ENCODE measurements around the gene NUTM2G. TPM values are rescaled to one million over a fixed set of nuclear protein-coding genes. Genes with fewer than 3 reads are reported as not detected.
"Not testable (repeated sequence)": the region's sequence is repeated elsewhere in the genome, so short reads cannot be mapped to it uniquely, and the experiment has no call there.

NUTM2G gene, protein sequence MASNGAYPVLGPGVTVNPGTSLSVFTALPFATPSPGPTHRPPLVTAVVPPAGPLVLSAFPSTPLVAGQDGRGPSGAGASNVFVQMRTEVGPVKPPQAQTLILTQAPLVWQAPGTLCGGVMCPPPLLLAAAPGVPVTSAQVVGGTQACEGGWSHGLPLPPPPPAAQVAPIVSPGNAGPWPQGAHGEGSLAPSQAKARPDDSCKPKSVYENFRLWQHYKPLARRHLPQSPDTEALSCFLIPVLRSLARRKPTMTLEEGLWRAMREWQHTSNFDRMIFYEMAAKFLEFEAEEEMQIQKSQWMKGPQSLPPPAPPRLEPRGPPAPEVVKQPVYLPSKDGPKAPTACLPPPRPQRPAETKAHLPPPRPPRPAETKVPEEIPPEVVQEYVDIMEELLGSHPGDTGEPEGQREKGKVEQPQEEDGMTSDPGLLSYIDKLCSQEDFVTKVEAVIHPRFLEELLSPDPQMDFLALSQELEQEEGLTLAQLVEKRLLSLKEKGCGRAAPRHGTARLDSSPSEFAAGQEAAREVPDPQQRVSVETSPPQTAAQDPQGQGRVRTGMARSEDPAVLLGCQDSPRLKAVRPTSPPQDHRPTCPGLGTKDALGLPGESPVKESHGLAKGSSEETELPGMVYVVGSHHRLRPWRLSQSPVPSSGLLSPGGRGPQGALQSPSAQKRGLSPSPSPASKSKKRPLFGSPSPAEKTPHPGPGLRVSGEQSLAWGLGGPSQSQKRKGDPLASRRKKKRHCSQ
- polyA plus RNA-seq (ENCODE audit: insufficient read length in 4 of 4) = 1 to 10 TPM in 2 of 4 donors, under 1 TPM in 2; 0.27 to 1.6 (median 1.0) TPM

DNA sequence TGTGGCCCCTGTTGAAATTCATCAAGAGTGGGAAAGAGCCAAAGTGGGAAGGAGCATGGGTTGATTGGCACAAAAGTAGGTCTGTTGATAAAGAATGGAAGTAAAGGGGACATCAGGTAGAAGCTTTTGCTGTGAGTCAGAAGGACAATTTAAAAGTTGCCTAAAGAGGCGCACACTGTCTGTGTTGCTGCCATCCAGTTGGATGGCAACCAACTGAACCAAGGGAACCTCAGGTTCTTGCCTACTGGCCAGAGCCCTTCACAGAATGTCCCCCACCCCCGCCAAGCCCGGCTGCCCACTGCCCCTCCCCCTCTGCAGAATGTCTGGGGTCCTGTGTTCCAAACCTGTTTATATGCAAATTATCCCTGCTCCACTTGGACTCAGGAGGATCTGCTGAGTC, at the start of gene NUTM2G:
Gene NUTM2G, plus strand, starts transcription at position 301 of the 400 bp plus-strand sequence. CDS start 182 bp downstream, outside the sequence.
- DNase-seq (ENCODE audit: low read depth in 4 of 4, low spot score in 2 of 4) = not testable (repeated sequence)

DNA sequence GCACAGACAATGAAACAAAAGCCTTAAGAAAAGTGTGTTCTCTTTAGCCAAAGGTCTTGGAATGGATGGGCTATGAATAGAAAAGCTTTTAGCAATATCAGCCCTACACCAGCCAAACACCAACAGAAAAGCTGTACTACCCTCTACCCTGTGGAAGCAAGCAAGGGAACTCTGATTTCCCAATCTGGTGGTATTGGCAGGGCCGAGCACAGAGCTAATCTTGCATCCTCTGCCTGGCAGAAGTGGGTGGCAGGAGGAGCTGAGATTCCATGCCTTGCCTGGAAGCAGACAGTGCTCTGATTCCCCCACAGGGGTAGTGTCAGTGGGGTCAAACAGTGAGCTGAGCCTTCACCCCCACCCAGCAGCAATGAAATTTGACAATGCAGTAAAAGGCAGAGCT, 44.7 kb upstream of the NUTM2G start:
- DNase-seq (ENCODE audit: low read depth in 4 of 4, low spot score in 2 of 4) = no peak

DNA sequence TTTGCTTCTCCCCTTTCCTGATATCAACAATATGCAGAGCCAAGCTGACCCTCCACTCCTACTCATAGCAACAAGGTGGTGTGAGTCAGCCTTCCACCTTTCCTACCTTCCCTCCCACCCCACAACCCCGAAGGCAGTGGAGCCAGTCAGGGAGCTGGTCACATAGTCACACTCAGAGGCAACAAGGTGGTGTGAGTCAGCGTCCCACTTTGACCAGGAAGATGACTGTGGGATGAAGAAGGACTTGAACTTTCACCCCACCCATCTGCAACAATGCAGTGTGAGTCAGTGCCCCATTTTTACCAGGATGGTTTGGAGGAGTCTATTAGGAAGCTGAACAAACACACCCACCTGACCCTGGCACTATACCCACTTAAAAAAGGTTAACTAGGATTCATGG, 44.2 kb upstream of the NUTM2G start:
- DNase-seq (ENCODE audit: low read depth in 4 of 4, low spot score in 2 of 4) = no peak

DNA sequence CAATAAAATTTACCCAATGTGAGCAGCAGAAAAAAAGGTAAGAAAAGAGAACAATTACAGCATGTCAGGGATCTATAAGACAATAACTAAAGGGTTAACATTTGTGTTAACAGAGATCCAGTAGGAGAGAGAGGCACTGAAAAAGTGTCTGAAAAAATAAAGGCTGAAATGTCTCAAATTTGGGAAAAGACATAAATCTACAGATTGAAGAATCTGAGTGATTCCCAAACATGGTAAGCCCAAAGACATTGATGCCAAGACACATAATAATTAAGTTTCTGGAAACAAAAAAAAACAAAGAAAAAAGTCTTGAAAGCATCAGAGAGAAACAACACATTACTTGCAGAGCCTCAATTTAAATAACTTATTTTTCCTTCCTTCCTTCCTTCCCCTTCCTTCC, 43.2 kb upstream of the NUTM2G start:
- DNase-seq (ENCODE audit: low read depth in 4 of 4, low spot score in 2 of 4) = no peak

DNA sequence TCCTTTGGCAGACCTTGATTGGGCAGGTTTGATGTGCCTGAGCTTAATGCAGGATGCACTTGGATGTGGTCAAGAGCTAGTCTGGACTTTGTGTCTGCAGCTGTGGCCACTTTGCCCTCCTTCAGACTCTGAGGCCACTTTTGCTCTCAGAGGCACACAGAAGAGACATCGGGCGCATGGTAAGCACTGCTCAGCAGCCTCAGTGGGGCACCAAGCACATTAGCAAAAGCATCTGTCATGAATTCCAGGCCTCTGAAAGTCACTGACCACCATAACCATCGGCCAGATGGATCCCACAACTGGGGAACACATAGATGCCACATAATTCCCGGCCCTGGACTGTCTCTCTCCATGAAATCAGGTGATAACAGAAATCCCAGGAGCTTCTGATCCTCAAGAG, 40.1 kb upstream of the NUTM2G start:
- DNase-seq (ENCODE audit: low read depth in 4 of 4, low spot score in 2 of 4) = no peak

DNA sequence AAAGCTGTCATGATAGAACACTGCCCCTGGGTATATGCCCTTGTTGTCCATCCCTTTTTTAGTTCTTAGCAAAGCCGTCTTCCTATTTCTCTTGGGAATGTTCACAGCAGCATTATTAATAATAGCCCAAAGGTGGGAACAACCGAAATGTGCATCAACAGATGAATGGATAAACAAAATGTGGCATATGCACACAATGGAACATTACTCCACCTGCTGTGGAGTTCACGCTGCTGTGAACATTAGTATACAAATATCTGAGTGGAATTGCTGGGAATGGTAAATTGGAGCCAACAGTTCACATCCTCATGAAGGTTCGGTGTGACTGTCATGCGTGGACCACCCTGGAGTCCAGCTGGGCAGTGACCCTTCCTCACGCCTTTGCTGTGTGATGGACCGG, 36.5 kb upstream of the NUTM2G start:
- DNase-seq (ENCODE audit: low read depth in 4 of 4, low spot score in 2 of 4) = no peak

DNA sequence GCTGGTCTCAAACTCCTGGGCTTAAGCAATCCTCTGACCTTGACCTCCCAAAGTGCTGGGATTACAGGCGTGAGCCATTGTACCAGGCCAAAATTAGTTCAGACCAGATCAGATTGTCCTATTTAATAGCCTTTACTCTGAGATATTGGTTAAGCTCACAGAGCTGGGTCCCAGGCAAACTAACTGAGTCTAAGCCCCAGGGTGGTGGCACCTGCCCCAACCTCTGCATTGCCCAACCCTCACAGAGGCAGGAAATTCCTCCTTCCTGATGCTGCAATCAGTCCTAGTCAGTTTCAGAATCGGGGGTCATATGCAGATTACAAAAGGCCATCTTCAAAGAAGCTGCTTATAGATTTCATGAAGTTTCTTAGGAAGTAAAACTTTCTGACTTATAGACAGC, 28.6 kb upstream of the NUTM2G start:
- DNase-seq (ENCODE audit: low read depth in 4 of 4, low spot score in 2 of 4) = not testable (repeated sequence)

DNA sequence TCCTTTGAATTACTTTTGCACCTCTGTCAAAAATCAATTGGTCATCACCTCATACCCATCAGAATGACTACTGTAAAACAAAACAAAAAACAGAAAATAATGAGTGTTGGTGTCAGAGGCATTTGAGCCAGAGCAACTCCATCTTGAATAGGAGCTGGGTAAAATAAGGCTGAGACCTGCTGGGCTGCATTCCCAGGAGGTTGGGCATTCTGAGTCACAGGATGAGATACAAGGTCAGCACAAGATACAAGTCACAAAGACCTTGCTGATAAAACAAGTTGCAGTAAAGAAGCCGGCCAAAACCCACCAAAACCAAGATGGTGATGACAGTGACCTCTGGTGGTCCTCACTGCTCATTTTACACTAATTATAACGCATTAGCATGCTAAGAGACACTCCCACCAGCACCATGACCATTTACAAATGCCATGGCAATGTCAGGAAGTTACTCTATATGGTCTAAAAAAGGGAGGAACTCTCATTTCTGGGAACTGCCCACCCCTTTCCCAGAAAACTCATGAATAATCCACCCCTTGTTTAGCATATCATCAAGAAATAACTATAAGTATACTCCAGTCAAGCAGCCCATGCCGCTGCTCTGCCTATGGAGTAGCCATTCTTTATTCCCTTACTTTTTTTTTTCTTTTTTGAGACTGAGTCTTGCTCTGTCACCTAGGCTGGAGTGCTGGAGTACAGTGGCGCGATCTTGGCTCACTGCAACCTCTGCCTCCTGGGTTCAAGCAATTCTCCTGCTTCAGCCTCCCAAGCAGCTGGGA, 23.5 kb upstream of the NUTM2G start:
- DNase-seq (ENCODE audit: low read depth in 4 of 4, low spot score in 2 of 4) = not testable (repeated sequence)

DNA sequence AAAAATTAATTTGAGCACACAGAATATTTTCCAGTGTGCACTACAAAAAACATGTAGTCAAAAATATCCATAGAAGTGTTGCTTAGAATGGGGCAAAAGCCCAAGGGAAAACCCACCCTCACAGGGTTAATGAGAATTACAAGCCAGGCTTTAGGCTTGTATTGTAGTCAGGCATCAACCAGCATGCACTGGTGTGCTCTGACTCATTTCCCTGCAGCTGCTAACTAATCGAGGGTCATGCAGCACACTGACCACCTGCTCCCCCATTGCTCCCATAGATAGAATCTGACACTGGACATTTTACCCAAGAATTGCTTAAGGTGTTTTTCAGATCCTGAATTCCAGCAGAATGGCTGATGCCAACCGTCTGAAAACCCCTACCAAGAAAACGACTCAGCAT, 20.2 kb upstream of the NUTM2G start:
- DNase-seq (ENCODE audit: low read depth in 4 of 4, low spot score in 2 of 4) = not testable (repeated sequence)

DNA sequence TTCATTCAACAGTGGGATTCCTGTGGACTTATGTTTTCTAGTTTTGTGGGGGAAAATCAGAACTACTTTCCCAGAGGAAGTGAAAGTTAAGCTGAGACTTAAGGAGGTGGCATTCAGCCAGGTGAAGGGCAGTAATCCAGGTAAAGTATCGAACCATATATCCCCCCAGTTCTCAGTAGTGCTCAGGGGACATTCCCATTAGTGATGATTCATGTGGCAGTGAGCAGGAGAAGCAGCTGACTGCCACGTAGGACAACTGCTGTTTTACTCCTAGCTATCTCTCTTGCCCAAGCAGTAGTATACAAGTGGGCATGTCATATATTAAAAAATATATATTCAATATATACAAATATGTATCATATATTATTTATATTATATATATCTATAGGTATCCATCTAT, 13.1 kb upstream of the NUTM2G start:
- DNase-seq (ENCODE audit: low read depth in 4 of 4, low spot score in 2 of 4) = not testable (repeated sequence)

DNA sequence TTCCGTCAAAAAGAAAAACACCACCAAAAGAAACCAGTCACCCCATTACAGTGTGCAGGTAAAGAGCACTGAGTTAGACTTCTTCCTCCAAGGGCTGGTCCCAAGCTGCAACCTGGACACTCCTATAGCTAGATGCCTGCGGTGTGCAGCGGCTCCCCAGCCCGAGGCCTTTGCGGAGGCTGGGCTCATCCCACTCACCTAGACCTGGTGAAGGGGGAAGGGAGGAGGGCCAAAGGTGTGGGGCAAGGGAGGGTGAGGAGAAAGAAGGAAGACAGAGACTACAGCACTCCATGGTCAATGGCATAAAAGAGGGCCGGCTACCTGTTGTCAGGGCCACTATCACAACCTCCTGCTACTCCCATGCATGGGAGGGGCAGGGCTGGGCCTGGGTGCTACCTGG, 12.1 kb upstream of the NUTM2G start:
- DNase-seq (ENCODE audit: low read depth in 4 of 4, low spot score in 2 of 4) = not testable (repeated sequence)

DNA sequence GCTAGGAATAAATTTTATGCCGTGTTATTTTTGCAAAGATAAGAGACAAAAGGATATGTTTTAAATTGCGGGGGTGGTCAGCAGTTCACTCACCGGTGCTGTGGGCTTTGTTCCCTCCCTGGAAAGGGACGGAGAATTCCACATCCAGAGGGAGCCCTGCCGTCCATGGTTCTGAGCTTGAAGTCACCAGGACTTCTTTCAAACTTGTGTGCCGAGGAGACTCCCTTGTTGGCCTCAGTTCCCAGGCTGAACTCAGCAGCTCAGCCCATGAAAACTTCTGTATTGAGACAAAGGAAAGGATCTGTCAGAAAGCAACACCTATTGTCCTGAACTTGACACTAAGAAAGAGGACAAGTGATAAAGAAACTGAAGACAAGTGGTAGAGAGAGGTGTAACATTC, 10.1 kb upstream of the NUTM2G start:
- not testable (repeated sequence) for DNase-seq (ENCODE audit: low read depth in 4 of 4, low spot score in 2 of 4)

DNA sequence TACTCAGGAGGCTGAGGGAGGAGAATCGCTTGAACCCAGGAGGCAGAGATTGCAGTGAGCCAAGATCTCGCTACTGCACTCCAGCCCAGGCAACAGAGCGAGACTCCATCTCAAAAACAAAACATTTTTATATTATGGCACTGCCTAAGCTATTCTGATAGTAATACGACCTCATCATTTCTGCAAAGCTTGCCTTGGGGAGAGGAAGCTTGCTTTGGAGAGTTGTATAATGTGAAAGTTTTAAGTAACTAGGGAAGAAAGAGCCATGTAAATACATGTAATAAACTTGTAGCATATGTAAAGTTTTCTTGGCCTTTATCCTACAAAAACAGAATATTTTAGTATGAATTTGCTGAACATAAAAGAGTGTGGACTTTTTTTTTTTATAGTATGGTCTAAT, 7.8 kb upstream of the NUTM2G start:
- not testable (repeated sequence) for DNase-seq (ENCODE audit: low read depth in 4 of 4, low spot score in 2 of 4)

DNA sequence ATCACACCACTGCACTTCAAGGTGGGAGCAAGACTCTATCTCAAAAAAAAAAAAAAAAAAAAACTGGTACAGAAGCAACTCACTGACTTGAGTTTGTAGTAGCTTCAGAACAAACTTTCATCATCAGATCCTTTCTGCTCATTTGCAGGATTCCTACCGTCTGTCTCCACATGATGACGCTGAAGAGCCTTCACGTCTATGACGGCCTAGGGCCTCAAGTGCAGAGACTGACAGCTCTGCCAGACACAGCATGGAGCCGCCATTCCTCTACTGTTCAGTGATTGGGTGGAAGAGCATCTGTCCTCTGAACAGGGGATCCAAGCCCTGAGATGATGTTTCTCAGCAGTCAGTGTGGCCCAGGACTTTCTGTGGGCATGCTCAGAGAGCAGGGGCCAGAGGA, 3.1 kb upstream of the NUTM2G start:
- not testable (repeated sequence) for DNase-seq (ENCODE audit: low read depth in 4 of 4, low spot score in 2 of 4)

DNA sequence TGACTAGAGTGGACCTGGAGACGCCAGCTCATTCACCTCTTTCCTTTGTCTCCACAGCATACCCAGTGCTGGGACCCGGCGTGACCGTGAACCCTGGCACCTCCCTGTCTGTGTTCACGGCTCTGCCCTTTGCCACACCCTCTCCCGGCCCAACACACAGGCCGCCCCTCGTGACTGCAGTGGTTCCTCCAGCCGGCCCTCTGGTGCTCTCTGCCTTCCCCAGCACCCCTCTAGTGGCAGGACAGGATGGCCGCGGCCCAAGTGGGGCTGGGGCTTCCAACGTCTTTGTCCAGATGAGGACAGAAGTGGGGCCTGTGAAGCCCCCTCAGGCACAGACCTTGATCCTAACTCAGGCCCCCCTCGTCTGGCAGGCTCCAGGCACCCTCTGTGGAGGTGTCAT, 3.0 kb downstream of the NUTM2G start:
- not testable (repeated sequence) for DNase-seq (ENCODE audit: low read depth in 4 of 4, low spot score in 2 of 4)

DNA sequence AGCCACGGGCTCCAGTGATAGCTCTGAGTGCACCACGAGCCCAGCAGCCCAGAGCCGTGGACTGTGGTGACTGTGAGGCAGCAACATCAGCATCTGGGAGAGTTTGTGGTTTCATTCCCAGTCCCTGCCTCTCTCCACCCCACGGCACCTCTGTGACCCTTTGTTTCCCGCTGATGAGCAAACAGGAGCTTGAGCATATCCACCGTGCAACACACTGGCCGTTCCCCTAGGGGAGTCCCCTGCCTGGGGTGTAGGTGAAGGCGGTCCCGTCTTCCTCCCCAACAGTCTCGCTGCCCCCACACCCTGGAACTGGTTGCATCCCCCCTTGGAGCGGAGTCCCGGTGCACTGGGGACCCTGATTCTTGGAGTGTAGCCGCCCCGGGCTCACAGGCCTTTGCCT, 5.5 kb downstream of the NUTM2G start:
- not testable (repeated sequence) for DNase-seq (ENCODE audit: low read depth in 4 of 4, low spot score in 2 of 4)

DNA sequence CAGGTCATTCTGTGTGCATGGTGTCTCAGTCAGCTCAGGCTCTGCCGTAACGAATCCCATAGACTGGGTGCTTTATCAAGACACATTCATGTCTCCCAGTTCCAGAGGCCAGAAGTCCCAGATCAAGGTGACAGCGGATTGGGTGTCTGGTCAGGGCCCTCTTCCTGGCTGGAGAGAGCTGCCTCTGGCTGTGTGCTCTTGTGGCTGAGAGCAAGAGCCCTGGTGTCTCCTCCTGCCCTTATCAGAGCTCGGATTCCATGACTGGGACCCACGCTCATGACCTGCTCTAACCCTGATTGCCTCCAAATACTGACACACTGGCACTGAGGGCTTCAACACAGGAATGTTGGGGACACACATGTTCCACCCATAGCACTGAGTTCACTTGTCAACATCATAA, 6.1 kb downstream of the NUTM2G start:
- DNase-seq (ENCODE audit: low read depth in 4 of 4, low spot score in 2 of 4) = not testable (repeated sequence)

DNA sequence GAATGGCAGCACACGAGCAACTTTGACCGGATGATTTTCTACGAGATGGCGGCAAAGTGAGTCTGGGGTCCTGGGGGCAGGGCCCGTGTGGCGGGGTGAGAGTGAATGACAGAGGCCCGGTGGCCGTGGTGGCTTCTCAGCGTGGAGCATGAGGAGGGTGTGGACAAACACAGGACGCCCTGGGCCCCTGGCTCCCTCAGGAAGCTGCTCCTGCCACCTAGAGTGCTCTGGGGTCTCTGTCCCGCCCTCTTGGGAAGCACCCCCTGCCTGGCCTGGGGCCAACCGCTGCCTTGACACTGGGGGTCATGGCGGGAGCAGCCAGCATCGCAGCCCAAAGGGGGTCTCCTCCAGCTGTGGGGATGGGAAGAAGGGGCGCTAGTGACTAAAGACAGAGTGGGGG, 6.8 kb downstream of the NUTM2G start:
- DNase-seq (ENCODE audit: low read depth in 4 of 4, low spot score in 2 of 4) = not testable (repeated sequence)

DNA sequence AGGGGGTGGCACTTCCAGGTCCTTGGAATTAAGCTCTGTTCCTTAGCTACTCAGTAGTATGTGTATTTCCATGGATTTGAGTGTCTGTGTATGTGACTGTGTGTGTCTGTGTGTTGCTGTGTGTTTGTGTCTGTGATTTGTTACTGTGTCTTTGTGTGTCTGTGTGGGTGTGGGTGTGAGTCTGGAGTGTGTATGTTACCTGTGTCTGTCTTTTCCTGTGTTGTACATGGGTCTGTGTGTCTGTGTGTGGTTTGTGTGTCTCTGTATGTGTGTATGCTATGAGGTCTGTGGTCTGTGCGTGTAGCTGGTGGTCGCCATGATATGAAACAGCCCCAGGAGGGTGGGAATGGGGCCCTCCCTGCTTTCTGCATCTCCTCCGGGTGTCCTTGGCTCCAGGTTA, 8.8 kb downstream of the NUTM2G start:
- DNase-seq (ENCODE audit: low read depth in 4 of 4, low spot score in 2 of 4) = not testable (repeated sequence)

DNA sequence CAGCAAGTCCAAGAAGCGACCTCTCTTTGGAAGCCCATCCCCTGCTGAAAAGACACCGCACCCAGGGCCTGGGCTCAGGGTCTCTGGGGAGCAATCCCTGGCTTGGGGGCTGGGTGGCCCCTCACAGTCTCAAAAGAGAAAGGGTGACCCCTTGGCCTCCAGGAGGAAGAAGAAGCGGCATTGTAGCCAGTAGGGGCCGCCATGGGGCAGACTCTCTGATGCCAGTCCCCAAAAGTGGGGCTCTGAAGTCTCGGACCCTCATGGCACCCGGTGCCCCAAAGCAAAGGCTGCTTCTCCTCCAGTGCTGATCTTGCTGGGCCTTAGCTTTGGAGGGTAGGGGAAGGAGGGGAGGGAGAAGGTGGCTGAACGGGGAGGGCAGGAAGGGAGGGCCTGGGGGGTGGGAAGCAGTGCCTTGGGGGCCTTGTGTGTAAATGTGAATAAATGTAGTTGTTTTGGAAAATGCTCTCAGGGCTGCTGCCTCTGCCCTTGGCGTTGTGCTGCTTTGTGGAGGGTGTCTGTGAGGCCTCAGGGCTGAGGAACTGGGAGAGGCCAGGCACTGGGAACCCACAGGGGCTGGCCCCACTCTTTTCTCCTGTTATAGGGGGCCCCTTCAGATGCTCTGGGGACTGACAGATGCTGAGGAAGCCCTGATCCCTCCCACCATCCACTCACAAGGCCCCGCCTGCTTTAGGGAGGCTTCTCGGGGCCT, 10.5 kb downstream of the NUTM2G start:
- DNase-seq (ENCODE audit: low read depth in 4 of 4, low spot score in 2 of 4) = not testable (repeated sequence)

Data from left renal cortex interstitium (tissue), 4 donors.